HG02678 (cell line): ENCODE results near the gene CCDC174.
"Not testable (repeated sequence)": the region's sequence is repeated elsewhere in the genome, so short reads cannot be mapped to it uniquely, and the experiment has no call there.

Source experiments
- ATAC-seq: cut with Tn5 transposase; IDR thresholded peaks from one replicate; pipeline ENCODE4 v1.9.1; 2021; ENCODE audit warnings: mild to moderate bottlenecking, moderate library complexity; ENCODE audit not compliant: unreplicated experiment

CCDC174 gene

GRCh38 chr3:14649466-14649865 is 2.1 kb upstream of the CCDC174 start:
- no peak for ATAC-seq

- ATAC-seq, result no peak
These were observed 1.4 kb upstream of the CCDC174 start for GRCh38 chr3:14650193-14650592.

- ATAC-seq, result not testable (repeated sequence)
These were observed 872 bp downstream of the CCDC174 start for GRCh38 chr3:14652360-14652907.

- ATAC-seq, result no peak
These were observed 6.0 kb downstream of the CCDC174 start for GRCh38 chr3:14657579-14657978.

GRCh38 chr3:14658978-14659377 is 7.4 kb downstream of the CCDC174 start:
- no peak for ATAC-seq

- no peak for ATAC-seq
These were observed 9.4 kb downstream of the CCDC174 start for GRCh38 chr3:14660942-14661341.

GRCh38 chr3:14663396-14664135 is 12.0 kb downstream of the CCDC174 start:
- ATAC-seq, result no peak

GRCh38 chr3:14664170-14664569 is 12.6 kb downstream of the CCDC174 start:
- no peak for ATAC-seq

- no peak for ATAC-seq
These were observed 21.0 kb downstream of the CCDC174 start for GRCh38 chr3:14672588-14672987.

- no peak for ATAC-seq
These were observed 23.3 kb downstream of the CCDC174 start, which contains the start of gene C3orf20 for GRCh38 chr3:14674841-14675240. Gene C3orf20 (plus strand): TSS chr3:14675141. CDS start chr3:14682714, 7,573 bp downstream.

GRCh38 chr3:14676881-14677280 is 25.3 kb downstream of the CCDC174 start:
- ATAC-seq, result no peak

- ATAC-seq, result no peak
These were observed 26.5 kb downstream of the CCDC174 start for GRCh38 chr3:14678015-14678503.

GRCh38 chr3:14680115-14680514 is 28.6 kb downstream of the CCDC174 start:
- no peak for ATAC-seq

- no peak for ATAC-seq
These were observed 29.2 kb downstream of the CCDC174 start for GRCh38 chr3:14680716-14681115.

- no peak for ATAC-seq
These were observed 32.9 kb downstream of the CCDC174 start for GRCh38 chr3:14684447-14684846.

- no peak for ATAC-seq
These were observed 33.6 kb downstream of the CCDC174 start for GRCh38 chr3:14685179-14685578.

GRCh38 chr3:14687360-14687759 is 35.8 kb downstream of the CCDC174 start:
- ATAC-seq, result peak; percentile 54

- peak; percentile 43 for ATAC-seq
These were observed 37.0 kb downstream of the CCDC174 start for GRCh38 chr3:14688525-14688924.

GRCh38 chr3:14689247-14689980 is 37.9 kb downstream of the CCDC174 start:
- peak; percentile 41 for ATAC-seq

GRCh38 chr3:14691239-14691638 is 39.7 kb downstream of the CCDC174 start:
- no peak for ATAC-seq

- no peak for ATAC-seq
These were observed 40.2 kb downstream of the CCDC174 start for GRCh38 chr3:14691719-14692118.
